GM12875 (cell line): ENCODE data around the gene PTK6.
"Not testable (repeated sequence)": the region's sequence is repeated elsewhere in the genome, so short reads cannot be mapped to it uniquely, and the experiment has no call there.

Experiments used
- H3K4me3 ChIP-seq: one replicate; pipeline ENCODE4 v1.5.1; 2011; ENCODE audit warnings: low read depth, low read length, control low read depth
- CTCF ChIP-seq: IDR thresholded peaks from 2 replicates; pipeline ENCODE4 v1.5.1; 2011; ENCODE audit warnings: low read depth, mild to moderate bottlenecking, control low read depth, inconsistent platforms, low read length, moderate library complexity, borderline replicate concordance; ENCODE audit not compliant: insufficient read depth

Gene PTK6

GRCh38 chr20:63563225-63563935 is 26.2 kb upstream of the PTK6 start:
- no peak overlapping the region for H3K4me3 ChIP-seq
- no peak for TF ChIP-seq CTCF

GRCh38 chr20:63562461-63563224 is 25.5 kb upstream of the PTK6 start:
- H3K4me3 ChIP-seq: no peak overlapping the region
- TF ChIP-seq CTCF: no peak

DNA sequence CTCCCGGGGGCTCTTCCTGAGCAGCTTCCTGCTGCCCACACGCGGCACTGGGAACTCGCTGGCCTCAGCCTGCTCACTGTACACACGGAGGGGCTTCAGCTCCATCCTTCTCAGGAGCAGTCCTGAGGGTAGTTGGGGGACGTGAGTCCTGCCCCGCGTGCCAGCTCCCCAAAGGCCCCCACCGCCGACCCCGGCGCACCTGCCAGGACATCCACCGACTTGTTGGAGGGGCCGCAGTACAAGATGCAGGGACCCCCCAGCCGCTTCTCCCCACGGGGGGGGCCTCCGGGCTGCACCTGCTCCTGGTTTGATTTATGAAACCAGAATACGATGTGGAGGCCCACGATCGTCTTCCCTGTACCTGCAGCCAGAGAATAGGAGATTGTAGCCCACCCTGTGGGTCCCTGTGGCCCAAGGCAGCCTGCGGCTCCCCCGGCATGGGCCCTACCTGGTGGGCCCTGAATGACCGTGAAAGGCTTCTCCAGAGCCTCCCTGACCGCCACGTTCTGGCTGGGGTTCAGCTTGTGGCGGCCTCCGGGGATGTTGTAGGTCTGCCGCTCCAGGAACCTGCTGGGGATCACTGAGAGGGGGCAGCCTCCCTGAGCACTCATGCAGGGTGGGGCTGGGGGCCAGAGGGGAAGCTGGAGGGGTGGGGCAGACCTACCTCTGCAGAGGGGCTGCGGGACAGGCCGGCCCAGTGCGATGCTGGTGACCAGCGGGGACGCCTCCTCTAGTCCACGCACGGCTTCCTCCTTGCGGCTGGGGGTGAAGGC is 24.6 kb upstream of the PTK6 start:
- no peak for TF ChIP-seq CTCF
- H3K4me3 ChIP-seq: no peak overlapping the region

DNA sequence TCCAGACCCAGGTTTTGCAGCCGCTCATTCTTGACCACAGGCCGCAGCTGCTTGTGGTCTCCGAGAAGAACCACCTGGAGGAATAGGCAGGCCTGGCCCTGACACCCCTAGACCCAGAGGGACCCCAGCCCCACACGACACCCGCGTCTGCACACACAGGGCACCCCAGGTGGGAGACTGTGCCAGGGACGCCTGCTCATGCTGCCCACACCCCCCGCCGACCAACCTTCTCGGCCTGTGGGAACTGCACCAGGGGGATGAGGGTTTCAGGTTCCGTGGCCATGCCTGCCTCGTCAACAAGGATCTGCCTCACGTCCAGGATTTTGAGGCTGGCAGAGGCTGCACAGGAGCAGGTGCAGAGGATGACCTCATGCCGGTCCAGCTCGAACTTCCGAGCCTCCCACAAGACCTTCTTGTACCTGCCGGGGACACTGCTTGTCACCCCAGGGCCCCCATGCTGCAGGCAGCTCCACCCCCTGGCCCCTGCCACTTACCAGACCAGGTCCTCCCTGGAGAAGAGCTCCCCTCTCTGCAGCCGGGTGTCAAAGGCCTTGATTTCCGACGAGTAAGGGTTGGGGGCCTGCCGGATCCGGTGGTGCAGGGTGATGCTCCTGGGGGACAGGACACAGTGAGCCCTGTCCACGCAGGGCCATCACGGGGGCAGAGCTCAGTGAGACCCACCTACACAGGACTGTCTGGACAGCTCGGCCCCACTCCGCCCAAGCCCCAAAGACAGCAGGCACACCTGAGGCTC is 23.9 kb upstream of the PTK6 start:
- no peak for TF ChIP-seq CTCF
- no peak overlapping the region for H3K4me3 ChIP-seq

- no peak overlapping the region for H3K4me3 ChIP-seq
- no peak for TF ChIP-seq CTCF
These were observed 23.2 kb upstream of the PTK6 start for GRCh38 chr20:63560333-63560805.

DNA sequence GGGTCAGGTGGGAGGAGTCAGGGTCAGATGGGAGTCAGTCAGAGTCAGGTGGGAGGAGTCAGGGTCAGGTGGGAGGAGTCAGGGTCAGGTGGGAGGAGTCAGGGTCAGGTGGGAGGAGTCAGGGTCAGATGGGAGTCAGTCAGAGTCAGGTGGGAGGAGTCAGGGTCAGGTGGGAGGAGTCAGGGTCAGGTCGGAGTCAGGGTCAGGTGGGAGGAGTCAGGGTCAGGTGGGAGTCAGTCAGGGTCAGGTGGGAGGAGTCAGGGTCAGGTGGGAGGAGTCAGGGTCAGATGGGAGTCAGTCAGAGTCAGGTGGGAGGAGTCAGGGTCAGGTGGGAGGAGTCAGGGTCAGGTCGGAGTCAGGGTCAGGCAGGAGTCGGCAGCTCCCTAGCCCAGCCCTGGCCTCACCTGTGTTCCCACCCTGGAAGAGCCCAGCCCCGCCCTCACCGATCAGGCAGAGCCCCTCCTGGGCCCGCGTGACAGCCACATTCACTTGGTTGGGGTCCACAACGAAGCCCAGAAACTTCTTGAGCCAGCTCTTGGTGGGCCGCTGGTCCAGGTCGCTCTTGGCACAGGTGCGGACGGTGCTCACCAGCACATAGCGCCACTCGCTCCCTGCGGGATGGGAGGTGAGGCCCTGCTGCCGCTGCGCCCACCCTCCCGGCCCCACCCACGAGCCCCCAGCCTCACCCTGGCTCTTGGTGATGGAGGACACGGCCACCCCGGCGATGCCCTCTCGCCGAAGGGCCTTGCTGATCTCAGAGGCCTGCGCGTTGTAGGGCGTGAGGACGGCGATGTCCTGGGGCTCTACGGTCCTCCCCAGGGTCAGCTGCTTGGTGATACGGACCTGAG is 22.5 kb upstream of the PTK6 start:
- H3K4me3 ChIP-seq: not testable (repeated sequence)
